Endothelial cell of hepatic sinusoid (primary cell): Measurements from ENCODE around the gene FKRP.

Experiments used
- in situ Hi-C: cut with HindIII; loops from 2 replicates; pipeline ENCODE4 v1.10.0; 2017; ENCODE audit warnings: low sequenced_read_pairs

FKRP gene

GRCh38 chr19:46731007-46731501, 14.8 kb upstream of the FKRP start:
- in situ Hi-C loops = no loop called here

GRCh38 chr19:46731584-46731983, 14.3 kb upstream of the FKRP start:
- in situ Hi-C loops = no loop called here

DNA sequence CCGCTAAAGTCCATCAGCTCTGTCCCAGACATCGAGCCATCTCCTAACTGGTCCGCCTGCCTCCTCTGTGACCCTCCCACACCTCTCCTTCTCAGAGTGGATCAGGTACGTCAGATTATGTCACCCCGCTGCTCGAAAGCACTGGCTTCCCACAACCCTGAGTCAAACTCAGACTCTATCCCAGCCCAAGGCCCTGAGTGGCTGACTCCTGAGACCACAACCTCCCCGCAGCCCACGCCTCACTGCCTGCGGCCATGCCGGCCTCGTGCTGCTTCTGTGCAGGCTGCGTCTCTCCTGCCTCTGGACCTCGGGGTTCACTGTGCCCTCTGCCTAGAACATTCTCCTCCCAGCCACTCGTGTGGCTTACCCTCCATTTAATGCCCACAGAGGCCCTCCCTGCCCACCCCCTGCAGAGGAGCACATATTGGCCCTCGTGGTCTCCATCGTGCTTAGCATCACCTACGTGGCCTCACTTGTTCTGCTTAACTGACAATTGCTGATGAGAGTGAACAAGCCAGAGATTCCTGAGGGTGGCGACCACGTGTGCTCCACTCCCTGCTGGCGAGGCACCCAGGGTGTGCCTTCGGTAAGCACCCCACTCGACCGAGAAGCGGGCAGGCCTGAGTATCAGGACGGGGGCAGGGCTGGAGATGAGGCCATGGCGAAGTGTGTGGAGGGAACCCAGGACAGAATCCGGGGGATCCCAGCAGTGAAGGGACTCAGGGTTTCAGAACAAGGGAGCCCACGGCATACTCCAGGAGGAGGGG, 13.5 kb upstream of the FKRP start:
- in situ Hi-C loops = no loop called here

GRCh38 chr19:46732966-46733689, 12.7 kb upstream of the FKRP start:
- in situ Hi-C loops = no loop called here

GRCh38 chr19:46733690-46734292, 12.1 kb upstream of the FKRP start:
- in situ Hi-C loops = no loop called here

GRCh38 chr19:46736531-46737297, 9.1 kb upstream of the FKRP start:
- in situ Hi-C loops = loop anchor here (5.0 kb wide), 1 partner anchor 76 kb away; no protein-coding TSS in a partner anchor

GRCh38 chr19:46737298-46737654, 8.6 kb upstream of the FKRP start:
- in situ Hi-C loops = loop anchor here (5.0 kb wide), 1 partner anchor 75 kb away; no protein-coding TSS in a partner anchor

- in situ Hi-C loops = loop anchor here (5.0 kb wide), 1 partner anchor 75 kb away; no protein-coding TSS in a partner anchor
Measured at GRCh38 chr19:46737761-46738171, 8.1 kb upstream of the FKRP start.

DNA sequence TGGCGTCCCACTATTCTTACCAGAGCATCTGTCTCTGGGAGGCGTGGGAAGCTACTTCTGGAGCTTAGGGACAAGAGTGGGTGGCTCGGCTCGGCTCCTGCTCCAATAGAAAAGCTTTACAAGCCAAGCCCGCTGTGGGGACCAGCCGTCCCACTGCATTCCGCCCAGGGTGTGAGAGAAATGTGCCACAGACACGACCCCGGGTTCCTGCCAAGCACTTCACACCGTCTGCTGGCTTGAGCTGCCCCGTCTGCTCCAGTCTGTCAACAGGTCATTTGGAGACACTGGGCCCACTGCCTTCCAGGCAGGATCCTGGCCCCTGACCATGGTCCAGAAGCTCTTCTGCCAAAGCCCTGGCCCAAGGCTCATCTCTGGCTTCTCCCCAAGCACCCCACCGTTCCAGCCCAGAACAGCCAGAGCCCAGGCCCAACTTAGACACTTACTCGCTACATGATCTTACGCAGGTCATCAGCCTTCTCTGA, 6.5 kb upstream of the FKRP start:
- in situ Hi-C loops = loop anchor here (5.0 kb wide), 1 partner anchor 73 kb away; no protein-coding TSS in a partner anchor

DNA sequence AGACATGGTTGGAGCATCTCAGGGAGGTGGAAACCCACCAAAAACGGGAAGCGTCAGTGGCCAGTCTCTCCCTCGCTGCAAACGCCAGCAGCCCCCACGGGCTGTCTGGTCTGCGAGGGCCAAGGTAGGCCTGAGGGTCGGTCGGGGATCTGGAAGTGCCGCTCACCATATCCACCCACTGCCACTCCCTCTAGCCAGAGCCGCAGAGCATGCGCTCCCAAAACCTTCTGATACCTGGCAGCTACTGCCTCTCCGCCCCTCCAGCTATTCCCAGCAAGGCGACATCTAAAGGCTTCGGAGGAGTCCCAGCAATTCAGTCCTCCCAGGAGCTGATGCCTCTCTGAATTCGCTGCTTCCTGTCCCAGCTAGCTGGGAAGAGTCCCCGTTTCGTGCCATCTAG, 4.4 kb upstream of the FKRP start:
- in situ Hi-C loops = no loop called here

DNA sequence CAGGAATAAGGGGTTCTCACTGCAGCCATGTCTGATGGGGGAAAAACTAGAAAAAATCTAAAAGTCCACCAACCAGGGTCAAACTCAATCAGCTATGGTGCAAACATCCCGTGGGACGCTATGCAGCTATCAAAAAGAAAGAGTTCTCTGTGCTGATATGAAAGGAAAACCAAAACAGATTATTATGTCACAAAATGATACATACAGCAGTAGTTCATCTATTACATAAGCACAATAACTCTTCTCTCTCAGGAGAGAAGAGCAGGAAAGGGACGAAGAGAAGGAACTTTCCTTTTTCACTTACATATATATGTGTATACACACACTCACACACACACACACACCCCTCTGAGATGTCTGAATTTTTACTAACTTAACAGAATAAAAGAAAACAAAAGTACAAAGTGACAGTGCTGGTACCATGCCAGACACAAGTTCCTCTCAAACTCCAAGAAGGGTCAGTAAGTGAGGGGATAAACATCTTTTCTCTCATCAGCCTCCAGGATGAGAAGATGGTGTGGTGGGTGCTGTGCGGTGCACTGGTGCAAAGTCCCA, 2.9 kb upstream of the FKRP start:
- in situ Hi-C loops = no loop called here

DNA sequence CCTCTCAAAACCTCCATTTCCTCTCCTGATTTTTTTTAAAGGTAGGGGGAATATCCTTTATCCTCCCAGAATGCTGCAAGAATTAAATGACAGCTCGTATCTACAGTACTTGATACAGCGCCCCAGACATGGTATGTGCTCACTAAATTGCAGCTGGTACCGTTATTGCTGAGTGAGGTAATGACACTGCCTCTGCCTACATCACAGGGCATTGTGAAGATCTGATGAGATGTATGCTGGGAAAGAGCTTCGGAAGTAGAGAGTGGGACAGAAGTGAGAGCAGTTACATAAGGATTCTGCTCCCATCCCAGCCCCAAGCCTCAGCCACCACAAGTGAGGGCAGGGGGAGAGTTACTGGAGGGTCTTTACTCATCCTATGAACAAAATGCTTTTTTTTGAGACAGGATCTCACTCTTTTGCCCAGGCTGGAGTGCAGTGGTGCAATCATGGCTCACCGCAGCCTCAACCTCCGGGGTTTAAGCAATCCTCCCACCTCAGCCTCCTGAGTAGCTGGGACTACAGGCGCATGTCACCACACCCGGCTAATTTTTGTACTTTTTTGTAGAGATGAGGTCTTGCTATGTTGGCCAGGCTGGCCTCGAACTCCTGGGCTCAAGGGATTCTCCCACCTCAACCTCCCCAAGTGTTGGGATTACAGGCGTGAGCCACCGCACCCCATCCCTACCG, 1.7 kb upstream of the FKRP start:
- in situ Hi-C loops = no loop called here

DNA sequence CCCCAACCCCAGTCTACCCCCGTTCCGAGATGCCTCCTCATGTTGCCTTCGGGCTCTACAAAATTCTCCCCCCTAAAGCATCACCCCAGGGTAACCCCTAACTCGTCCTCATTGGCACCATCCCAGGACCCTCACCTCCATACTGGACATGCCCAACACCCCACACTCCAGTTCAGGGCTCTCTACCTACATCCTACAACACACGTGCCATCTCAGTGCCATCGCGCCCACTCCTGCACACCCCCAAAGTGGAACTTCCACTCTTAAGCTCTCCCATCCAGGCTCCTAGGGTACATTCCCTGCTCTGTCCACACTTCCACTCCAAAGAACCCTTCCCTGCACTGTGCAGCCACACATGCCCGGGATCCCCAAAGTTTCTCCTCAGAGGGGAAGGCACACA, 827 bp upstream of the FKRP start:
- in situ Hi-C loops = loop anchor here (5.0 kb wide), 3 partner anchors 53 to 102 kb away; no protein-coding TSS in a partner anchor

DNA sequence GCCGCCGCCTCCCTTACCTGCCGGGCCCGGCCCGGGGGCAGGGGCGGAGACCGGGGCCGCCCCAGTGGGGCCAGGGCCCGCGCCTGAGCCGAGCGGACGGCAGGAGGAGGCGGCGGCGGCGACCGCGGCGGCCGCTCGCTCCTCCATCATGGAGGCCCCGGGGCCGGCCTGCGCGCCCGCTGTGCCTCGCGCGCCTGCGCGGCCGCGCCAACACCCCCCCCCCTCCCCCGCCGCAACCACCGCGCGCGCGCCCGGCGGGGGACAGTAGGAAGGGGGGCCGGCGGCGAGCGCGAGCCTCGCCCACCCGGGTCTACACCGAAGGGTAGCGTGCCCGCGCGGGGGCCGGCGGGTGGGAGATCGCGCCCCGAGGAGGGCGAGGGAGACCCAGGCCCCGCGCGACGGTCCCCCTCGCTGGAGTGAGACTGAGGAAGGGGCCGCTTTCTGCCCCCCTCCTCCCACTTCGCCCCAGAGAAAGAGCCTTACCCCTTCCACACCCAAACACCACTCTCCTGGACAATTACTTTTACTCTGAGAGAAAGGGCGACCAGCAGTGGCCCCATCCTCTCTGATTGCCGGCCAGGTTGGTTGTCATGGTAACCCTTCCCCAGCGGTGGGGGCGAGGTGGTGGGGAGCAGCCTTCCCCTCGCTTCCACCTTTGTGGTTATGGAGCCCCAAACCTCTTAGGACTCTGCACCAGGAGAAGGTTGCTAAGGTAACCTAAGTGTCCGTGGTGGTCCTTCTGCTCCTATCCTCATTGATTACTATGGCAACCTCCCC, 612 bp downstream of the FKRP start, which contains the start of gene STRN4:
Gene STRN4 (minus strand): TSS at position 170 of the 777 bp plus-strand sequence. CDS start 20 bp downstream, at position 150.
- in situ Hi-C loops = loop anchor here (5.0 kb wide), 3 partner anchors 54 to 101 kb away; no protein-coding TSS in a partner anchor

DNA sequence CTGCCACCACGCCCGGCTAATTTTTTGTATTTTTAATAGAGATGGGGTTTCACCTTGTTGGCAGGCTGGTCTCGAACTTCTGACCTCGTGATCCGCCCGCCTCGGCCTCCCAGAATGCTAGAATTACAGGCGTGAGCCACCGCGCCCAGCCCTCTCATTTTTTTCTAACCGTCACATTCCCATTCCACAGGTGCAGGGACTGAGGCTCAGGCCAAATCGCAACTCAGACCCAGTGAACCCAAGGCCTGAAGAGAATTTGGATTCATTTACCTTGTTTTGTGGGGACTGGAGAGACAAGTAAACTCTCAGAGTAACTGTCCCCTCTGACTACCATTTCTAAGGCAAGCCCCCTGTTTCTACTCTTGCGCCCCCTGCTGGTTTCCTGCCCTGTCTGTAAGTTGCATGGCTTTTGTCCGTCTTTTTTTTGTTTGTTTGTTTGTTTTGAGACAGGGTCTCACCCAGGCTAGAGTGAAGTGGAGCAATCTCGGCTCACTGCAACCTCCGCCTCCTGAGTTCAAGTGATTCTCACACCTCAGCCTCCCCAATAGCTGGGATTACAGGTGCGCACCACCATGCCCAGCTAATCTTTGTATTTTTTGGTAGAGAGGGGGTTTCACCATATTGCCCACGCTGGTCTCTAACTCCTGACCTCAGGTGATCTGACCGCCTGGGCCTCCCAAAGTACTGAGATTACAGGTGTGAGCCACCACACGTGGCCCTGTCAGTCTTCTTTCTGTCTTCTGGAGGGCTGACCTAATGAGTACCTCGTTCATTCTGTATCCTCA, 2.7 kb downstream of the FKRP start:
- in situ Hi-C loops = loop anchor here (5.0 kb wide), 3 partner anchors 56 to 101 kb away; no protein-coding TSS in a partner anchor

DNA sequence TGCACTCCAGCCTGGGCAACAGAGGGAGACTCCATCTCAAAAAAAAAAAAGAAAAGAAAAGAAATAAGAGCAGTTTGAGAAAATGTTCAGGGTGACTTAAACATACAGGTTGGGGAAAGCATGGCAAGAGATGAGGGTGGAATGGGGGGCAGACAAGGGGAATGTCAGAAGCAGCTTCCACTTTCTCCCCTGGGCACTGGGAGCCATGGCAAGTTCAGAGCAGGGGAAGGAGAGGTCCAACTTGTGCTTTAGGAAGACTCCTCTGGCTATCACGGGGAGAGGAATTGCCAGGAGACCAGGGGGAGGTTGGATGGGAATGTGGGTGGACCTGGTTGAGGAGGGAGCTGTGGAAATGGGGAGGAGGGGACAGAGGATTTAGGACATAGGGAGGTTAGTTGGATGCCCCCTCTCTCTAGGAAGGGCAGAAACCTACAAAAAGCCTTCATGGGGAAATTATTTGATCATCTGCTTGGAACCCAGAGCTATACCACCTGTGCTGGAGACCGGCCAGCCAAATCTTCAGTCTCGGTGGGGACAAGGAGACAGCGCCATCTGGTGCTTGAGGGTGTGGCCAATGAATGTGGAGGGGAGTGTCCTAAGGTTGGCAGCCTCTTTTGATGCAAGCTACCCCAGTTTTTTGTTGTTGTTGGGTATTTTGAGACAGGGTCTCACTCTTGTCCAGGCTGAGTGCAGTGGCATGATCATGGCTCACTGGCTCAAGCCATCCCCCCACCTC, 7.7 kb downstream of the FKRP start:
- in situ Hi-C loops = no loop called here
